Upper lobe of right lung (tissue), 1 donor: ENCODE measurements around the gene SKAP2. TPM values are rescaled to one million over a fixed set of nuclear protein-coding genes. Genes with fewer than 3 reads are reported as not detected.

Experiments
- ATAC-seq: fragments of 200-7000 bp; cut with Tn5 transposase; one replicate; pipeline ENCODE4 v1.9.1; 2020; ENCODE audit warnings: mild to moderate bottlenecking, moderate library complexity
- DNase-seq: peaks from one replicate; pipeline ENCODE4 v3.0.0-alpha.2; 2020
- H3K27ac ChIP-seq: fragments of 200-600 bp; one replicate; pipeline ENCODE4 v1.8.0; 2022
- H3K27me3 ChIP-seq: fragments of 200-600 bp; one replicate; pipeline ENCODE4 v1.8.0; 2022; ENCODE audit warnings: mild to moderate bottlenecking
- H3K36me3 ChIP-seq: fragments of 200-600 bp; one replicate; pipeline ENCODE4 v1.8.0; 2022
- H3K4me1 ChIP-seq: fragments of 200-600 bp; one replicate; pipeline ENCODE4 v1.8.0; 2022
- H3K4me3 ChIP-seq: fragments of 200-600 bp; one replicate; pipeline ENCODE4 v1.8.0; 2022; ENCODE audit warnings: mild to moderate bottlenecking
- H3K9me3 ChIP-seq: fragments of 200-600 bp; one replicate; pipeline ENCODE4 v1.8.0; 2022
- CTCF ChIP-seq: fragments of 200-600 bp; IDR thresholded peaks from one replicate; pipeline ENCODE4 v1.8.0; 2022; ENCODE audit warnings: antibody characterized with exemption
- intact Hi-C: fragments of 100-400 bp; cut with DNase I; formaldehyde crosslinking; loops from one replicate; pipeline ENCODE4 v1.11.0; 2022
- total RNA-seq: library from RNA; stranded (reverse); fragmentation: NEBNext Ultra II Directional; extraction: Animal tissue kit (Norgen Biotek cat#: 25700); gene quantifications from one replicate; pipeline ENCODE4 v1.2.1, GENCODE V29; 2021
- donor health status: DM: no; HTN: yes; CAD: no; lungs with severe emphysema.

Gene SKAP2
- total RNA-seq, 1 donor from 2014 or later, result 59.1 TPM

- no peak for TF ChIP-seq CTCF
- H3K4me1 ChIP-seq, result no peaks in the 10 kb centered on the region
- no peak for DNase-seq
- no peaks in the 10 kb centered on the region for H3K9me3 ChIP-seq
- no peaks in the 10 kb centered on the region for H3K36me3 ChIP-seq
- intact Hi-C loops, result no loop called here
- H3K4me3 ChIP-seq, result no peak overlapping the region
- no peak overlapping the region for H3K27ac ChIP-seq
- no peak for ATAC-seq
- H3K27me3 ChIP-seq, result no peaks in the 10 kb centered on the region
Measured at GRCh38 chr7:26624839-26625238, 239.6 kb downstream of the SKAP2 start.

GRCh38 chr7:26624431-26624830 is 240.0 kb downstream of the SKAP2 start:
- Histone ChIP-seq H3K9me3 (no peaks in the 10 kb centered on the region), H3K4me1 (no peaks in the 10 kb centered on the region), H3K36me3 (no peaks in the 10 kb centered on the region), H3K4me3 (no peak overlapping the region), H3K27ac (no peak overlapping the region), H3K27me3 (no peaks in the 10 kb centered on the region)
- ATAC-seq, result no peak
- TF ChIP-seq CTCF, result no peak
- no peak for DNase-seq
- intact Hi-C loops, result no loop called here

- no peaks in the 10 kb centered on the region for H3K9me3 ChIP-seq
- no peaks in the 10 kb centered on the region for H3K4me1 ChIP-seq
- intact Hi-C loops, result no loop called here
- H3K27me3 ChIP-seq, result no peaks in the 10 kb centered on the region
- no peak overlapping the region for H3K27ac ChIP-seq
- TF ChIP-seq CTCF, result no peak
- no peak for DNase-seq
- ATAC-seq, result no peak
- H3K4me3 ChIP-seq, result no peak overlapping the region
- no peaks in the 10 kb centered on the region for H3K36me3 ChIP-seq
Measured at GRCh38 chr7:26620352-26620751, 244.0 kb downstream of the SKAP2 start.

- intact Hi-C loops, result no loop called here
- no peaks in the 10 kb centered on the region for H3K36me3 ChIP-seq
- ATAC-seq, result no peak
- H3K4me1 ChIP-seq, result no peaks in the 10 kb centered on the region
- no peak for DNase-seq
- no peaks in the 10 kb centered on the region for H3K27me3 ChIP-seq
- no peak overlapping the region for H3K4me3 ChIP-seq
- TF ChIP-seq CTCF, result no peak
- H3K9me3 ChIP-seq, result no peaks in the 10 kb centered on the region
- no peak overlapping the region for H3K27ac ChIP-seq
Measured at GRCh38 chr7:26619348-26619984, 244.9 kb downstream of the SKAP2 start.

GRCh38 chr7:26618898-26619297 is 245.5 kb downstream of the SKAP2 start:
- no peak for TF ChIP-seq CTCF
- ATAC-seq (no peak), DNase-seq (no peak)
- H3K4me3 ChIP-seq, result no peak overlapping the region
- no peaks in the 10 kb centered on the region for H3K4me1 ChIP-seq
- H3K27me3 ChIP-seq, result no peaks in the 10 kb centered on the region
- no peak overlapping the region for H3K27ac ChIP-seq
- H3K9me3 ChIP-seq, result no peaks in the 10 kb centered on the region
- H3K36me3 ChIP-seq, result no peaks in the 10 kb centered on the region
- intact Hi-C loops, result no loop called here

GRCh38 chr7:26618449-26618848 is 245.9 kb downstream of the SKAP2 start:
- no peak for DNase-seq
- Histone ChIP-seq H3K9me3 (no peaks in the 10 kb centered on the region), H3K36me3 (no peaks in the 10 kb centered on the region), H3K4me1 (no peaks in the 10 kb centered on the region), H3K27me3 (no peaks in the 10 kb centered on the region), H3K4me3 (no peak overlapping the region), H3K27ac (no peak overlapping the region)
- no peak for TF ChIP-seq CTCF
- ATAC-seq, result no peak
- intact Hi-C loops, result no loop called here
